ENCODE data around the gene RALGPS1.

RALGPS1 gene

DNA sequence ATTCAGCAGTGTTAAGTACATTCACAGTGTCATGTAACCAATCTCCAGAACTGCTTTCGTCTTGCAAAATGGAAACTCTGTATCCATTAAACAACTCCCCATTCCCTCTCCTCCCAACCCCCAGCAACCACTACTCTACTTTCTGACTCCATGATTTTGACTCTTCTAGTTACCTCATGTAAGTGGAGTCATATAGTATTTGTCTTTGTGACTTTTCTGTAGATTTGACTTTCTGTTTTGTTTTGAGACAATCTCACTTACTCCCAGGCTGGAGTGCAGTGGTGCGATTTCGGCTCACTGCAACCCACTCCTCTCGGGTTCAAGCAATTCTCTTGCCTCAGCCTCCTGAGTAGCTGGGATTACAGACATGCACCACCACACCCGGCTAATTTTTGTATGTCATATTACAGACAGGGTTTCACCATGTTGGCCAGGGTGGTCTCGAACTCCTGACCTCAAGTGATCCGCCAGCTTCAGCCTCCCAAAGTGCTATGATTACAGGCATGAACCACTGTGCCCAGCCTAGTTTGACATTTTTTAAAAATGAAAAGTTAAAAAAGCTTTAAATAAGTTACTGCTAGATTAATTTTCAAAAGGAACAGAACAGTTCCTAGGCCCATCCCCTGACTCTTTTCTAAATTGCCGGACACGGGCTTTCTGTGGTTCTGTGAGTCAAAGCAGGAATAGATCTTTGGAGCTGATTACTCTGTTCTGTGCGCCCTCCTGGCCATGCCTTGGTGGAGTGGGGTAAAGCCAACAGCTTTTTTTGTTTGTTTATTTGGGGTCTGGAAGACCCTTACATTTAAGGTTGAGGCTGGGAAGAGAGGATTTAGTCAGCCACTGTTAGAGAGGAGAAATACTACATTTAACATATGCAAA, 59.3 kb downstream of the RALGPS1 start:
- Histone ChIP-seq H3K27ac (no peak overlapping the region), H3K9ac (no peak overlapping the region), H4K20me1 (peaks cover 0 to 30% (median 0%) of the 10 kb centered on the region in 11 experiments; a peak in 3 of 22 replicates), H3K27me3 (peaks cover 0 to 99% (median 0%) of the 10 kb centered on the region in 11 experiments; a peak in 8 of 22 replicates), H3K4me2 (no peak overlapping the region), H3K4me3 (no peak overlapping the region), H3K36me3 (no peaks in the 10 kb centered on the region), H3K4me1 (no peaks in the 10 kb centered on the region), H3K9me3 (replicated peaks in 1 of 11) (no peaks in the 10 kb centered on the region)
- TF ChIP-seq Cebpa-rat (IDR thresholded peaks at IDR 0.05) = no peak

DNA sequence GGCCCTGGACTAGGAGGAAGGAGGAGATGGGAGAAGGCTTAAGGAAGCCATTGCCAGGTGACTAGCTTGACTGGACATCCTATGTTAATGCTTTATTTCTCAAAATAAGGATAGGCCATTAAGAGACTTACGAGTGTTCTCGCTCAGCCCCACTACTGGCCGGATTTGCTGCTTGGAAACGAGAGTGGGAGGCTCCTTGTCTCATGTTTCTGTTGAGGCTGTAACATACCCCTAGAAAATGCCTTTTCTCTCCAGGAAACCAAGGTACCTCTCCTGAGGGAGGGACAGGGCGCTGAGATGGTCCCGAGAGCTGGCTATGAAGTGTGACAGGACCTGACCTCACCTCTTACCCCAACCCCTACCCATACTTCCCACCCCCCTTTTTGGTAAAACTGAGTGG, 60.0 kb downstream of the RALGPS1 start:
- Histone ChIP-seq H3K4me2 (no peak overlapping the region), H3K27ac (no peak overlapping the region), H3K9ac (no peak overlapping the region), H3K4me3 (no peak overlapping the region), H3K4me1 (no peaks in the 10 kb centered on the region), H3K36me3 (no peaks in the 10 kb centered on the region), H4K20me1 (peaks cover 0 to 35% (median 0%) of the 10 kb centered on the region in 11 experiments; a peak in 4 of 22 replicates), H3K9me3 (replicated peaks in 1 of 11) (no peaks in the 10 kb centered on the region), H3K27me3 (peaks cover 0 to 100% (median 0%) of the 10 kb centered on the region in 11 experiments; a peak in 10 of 22 replicates)
- no peak for TF ChIP-seq Cebpa-rat (IDR thresholded peaks at IDR 0.05)

DNA sequence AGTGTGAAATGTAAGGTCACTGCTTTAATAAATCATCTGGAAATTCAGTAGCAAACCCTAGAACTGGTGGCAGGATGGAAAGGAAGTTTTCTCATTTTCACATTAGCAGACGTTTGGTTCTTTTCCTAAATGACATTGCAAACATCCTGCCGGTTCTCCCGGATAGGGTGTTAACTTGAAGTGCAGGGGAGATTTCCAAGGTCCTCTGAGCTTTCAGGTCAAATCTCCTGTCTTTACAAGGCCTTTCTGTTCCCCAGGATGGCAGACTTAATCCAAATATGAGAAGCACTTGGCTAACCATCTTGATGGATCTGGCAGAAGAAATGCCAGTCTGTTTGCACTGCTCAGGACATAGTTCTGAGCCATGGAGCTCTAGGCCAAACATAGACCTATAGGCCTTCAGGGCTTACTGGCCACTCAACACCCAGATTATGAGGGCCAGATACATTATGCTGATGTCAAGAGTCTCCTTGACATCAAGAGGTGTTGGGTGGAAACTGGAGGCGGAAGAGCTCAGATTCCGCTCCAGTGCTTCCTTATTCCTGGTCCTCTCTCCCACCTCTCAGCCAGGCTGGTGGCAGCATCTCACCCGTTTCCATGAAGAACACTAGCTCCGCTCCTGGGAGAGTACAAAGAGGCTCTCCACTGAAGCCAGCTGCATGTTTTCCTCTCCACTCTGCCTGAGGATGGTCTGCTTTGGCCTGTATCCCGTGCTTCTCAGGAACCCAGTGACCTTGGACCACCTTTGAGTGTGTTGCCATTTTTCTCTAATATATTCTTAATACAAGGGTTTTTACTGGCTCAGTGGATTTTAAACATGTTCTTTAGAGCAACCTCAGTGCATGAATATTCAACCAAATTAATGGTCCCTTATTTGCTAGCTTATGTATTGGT, 61.0 kb downstream of the RALGPS1 start:
- no peak for TF ChIP-seq Cebpa-rat (IDR thresholded peaks at IDR 0.05)
- no peak overlapping the region for H3K4me3 ChIP-seq

GRCh38 chr9:126979461-126979860, 64.9 kb downstream of the RALGPS1 start:
- Histone ChIP-seq H3K4me2 (no peak overlapping the region), H3K9ac (no peak overlapping the region), H3K36me3 (peaks cover 0 to 8% (median 0%) of the 10 kb centered on the region in 11 experiments; a peak in 1 of 22 replicates), H3K27ac (no peak overlapping the region), H3K4me1 (no peaks in the 10 kb centered on the region; a peak in 1 of 20 replicates), H4K20me1 (peaks cover 0 to 70% (median 8%) of the 10 kb centered on the region in 11 experiments; a peak in 11 of 22 replicates), H3K27me3 (peaks cover 13 to 100% (median 42%) of the 10 kb centered on the region in 11 experiments), H3K9me3 (replicated peaks in 1 of 11) (peaks cover 0 to 15% (median 9%) of the 10 kb centered on the region in 11 experiments; a peak in 17 of 22 replicates), H3K4me3 (no peak overlapping the region)
- TF ChIP-seq Cebpa-rat (IDR thresholded peaks at IDR 0.05) = no peak

More for the DNA sequence above, 61.0 kb downstream of the RALGPS1 start:
- H3K4me2 ChIP-seq = no peak overlapping the region
- no peaks in the 10 kb centered on the region for H3K4me1 ChIP-seq
- peaks cover 0 to 45% (median 0%) of the 10 kb centered on the region in 11 experiments; a peak in 5 of 22 replicates for H4K20me1 ChIP-seq
- H3K27me3 ChIP-seq = peaks cover 0 to 100% (median 9%) of the 10 kb centered on the region in 11 experiments; a peak in 11 of 22 replicates
- H3K9ac ChIP-seq = no peak overlapping the region
- no peaks in the 10 kb centered on the region for H3K9me3 ChIP-seq (replicated peaks in 1 of 11)
- no peak overlapping the region for H3K27ac ChIP-seq
- H3K36me3 ChIP-seq = no peaks in the 10 kb centered on the region

- no peak overlapping the region for H3K9ac ChIP-seq
- no peak overlapping the region for H3K27ac ChIP-seq
- H3K36me3 ChIP-seq = peaks cover 0 to 8% (median 0%) of the 10 kb centered on the region in 11 experiments; a peak in 1 of 22 replicates
- peaks cover 0 to 5% (median 4%) of the 10 kb centered on the region in 10 experiments; a peak in 8 of 20 replicates for H3K4me1 ChIP-seq
- TF ChIP-seq Cebpa-rat (IDR thresholded peaks at IDR 0.05) = no peak
- no peak overlapping the region for H3K4me3 ChIP-seq
- H4K20me1 ChIP-seq = peaks cover 0 to 74% (median 15%) of the 10 kb centered on the region in 11 experiments; a peak in 12 of 22 replicates
- H3K9me3 ChIP-seq (replicated peaks in 1 of 11) = peaks cover 0 to 15% (median 9%) of the 10 kb centered on the region in 11 experiments; a peak in 17 of 22 replicates
- H3K4me2 ChIP-seq = no peak overlapping the region
- peaks cover 20 to 100% (median 50%) of the 10 kb centered on the region in 11 experiments for H3K27me3 ChIP-seq
Measured at GRCh38 chr9:126980231-126980630, 65.6 kb downstream of the RALGPS1 start.

DNA sequence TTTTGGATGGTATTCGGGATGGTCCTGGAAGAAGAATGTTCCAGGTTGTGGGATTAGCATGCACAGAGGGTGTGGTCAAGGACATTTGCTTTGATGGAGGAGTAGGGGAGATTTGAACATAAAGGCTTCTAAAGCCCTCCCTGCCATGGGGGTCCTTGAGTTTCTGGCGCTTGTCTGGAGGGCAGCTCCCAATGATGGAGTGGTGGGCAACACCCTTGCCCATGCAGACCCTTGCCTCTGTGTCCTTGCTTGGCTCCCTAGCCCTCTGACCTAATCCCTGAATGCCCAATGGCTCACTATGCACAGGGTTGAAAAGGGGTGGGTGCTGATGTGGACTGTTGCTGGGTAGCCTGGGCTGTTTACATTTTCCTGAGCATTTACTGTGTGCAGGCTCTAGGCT, 66.6 kb downstream of the RALGPS1 start:
- Histone ChIP-seq H4K20me1 (peaks cover 3 to 74% (median 17%) of the 10 kb centered on the region in 11 experiments; a peak in 19 of 22 replicates), H3K27me3 (peaks cover 20 to 97% (median 50%) of the 10 kb centered on the region in 11 experiments)
- no peak for TF ChIP-seq Cebpa-rat (IDR thresholded peaks at IDR 0.05)

GRCh38 chr9:126982215-126983002, 67.8 kb downstream of the RALGPS1 start:
- Histone ChIP-seq H3K4me1 (peaks cover 16 to 25% (median 22%) of the 10 kb centered on the region in 10 experiments), H3K36me3 (peaks cover 0 to 8% (median 0%) of the 10 kb centered on the region in 11 experiments; a peak in 1 of 22 replicates), H3K4me3 (no peak overlapping the region), H3K27me3 (peaks cover 29 to 97% (median 62%) of the 10 kb centered on the region in 11 experiments), H3K4me2 (no peak overlapping the region), H3K9me3 (replicated peaks in 1 of 11) (peaks cover 0 to 15% (median 9%) of the 10 kb centered on the region in 11 experiments; a peak in 17 of 22 replicates), H3K9ac (no peak overlapping the region), H3K27ac (no peak overlapping the region), H4K20me1 (peaks cover 14 to 86% (median 29%) of the 10 kb centered on the region in 11 experiments; a peak in 19 of 22 replicates)
- no peak for TF ChIP-seq Cebpa-rat (IDR thresholded peaks at IDR 0.05)

More for the DNA sequence above, 66.6 kb downstream of the RALGPS1 start:
- no peak overlapping the region for H3K4me3 ChIP-seq
- H3K27ac ChIP-seq = no peak overlapping the region
- H3K36me3 ChIP-seq = peaks cover 0 to 8% (median 0%) of the 10 kb centered on the region in 11 experiments; a peak in 1 of 22 replicates
- no peak overlapping the region for H3K4me2 ChIP-seq
- peaks cover 0 to 15% (median 9%) of the 10 kb centered on the region in 11 experiments; a peak in 17 of 22 replicates for H3K9me3 ChIP-seq (replicated peaks in 1 of 11)
- peaks cover 4 to 13% (median 11%) of the 10 kb centered on the region in 10 experiments for H3K4me1 ChIP-seq
- H3K9ac ChIP-seq = no peak overlapping the region

- no peak overlapping the region for H3K27ac ChIP-seq
- peaks cover 0 to 8% (median 0%) of the 10 kb centered on the region in 11 experiments; a peak in 1 of 22 replicates for H3K36me3 ChIP-seq
- TF ChIP-seq Cebpa-rat (IDR thresholded peaks at IDR 0.05) = no peak
- no peak overlapping the region for H3K4me3 ChIP-seq
- H3K27me3 ChIP-seq = peaks cover 42 to 97% (median 75%) of the 10 kb centered on the region in 11 experiments
- H3K9ac ChIP-seq = no peak overlapping the region
- H4K20me1 ChIP-seq = peaks cover 19 to 88% (median 35%) of the 10 kb centered on the region in 11 experiments; a peak in 20 of 22 replicates
- peaks cover 16 to 26% (median 22%) of the 10 kb centered on the region in 10 experiments for H3K4me1 ChIP-seq
- no peak overlapping the region for H3K4me2 ChIP-seq
- H3K9me3 ChIP-seq (replicated peaks in 1 of 11) = peaks cover 0 to 15% (median 9%) of the 10 kb centered on the region in 11 experiments; a peak in 17 of 22 replicates
Measured at GRCh38 chr9:126983767-126984166, 69.2 kb downstream of the RALGPS1 start.
